ENCODE results near the gene CDH7.
A peak's percentile ranks its signal among the peaks of the same experiment; 100 is the strongest.

The CDH7 gene

DNA sequence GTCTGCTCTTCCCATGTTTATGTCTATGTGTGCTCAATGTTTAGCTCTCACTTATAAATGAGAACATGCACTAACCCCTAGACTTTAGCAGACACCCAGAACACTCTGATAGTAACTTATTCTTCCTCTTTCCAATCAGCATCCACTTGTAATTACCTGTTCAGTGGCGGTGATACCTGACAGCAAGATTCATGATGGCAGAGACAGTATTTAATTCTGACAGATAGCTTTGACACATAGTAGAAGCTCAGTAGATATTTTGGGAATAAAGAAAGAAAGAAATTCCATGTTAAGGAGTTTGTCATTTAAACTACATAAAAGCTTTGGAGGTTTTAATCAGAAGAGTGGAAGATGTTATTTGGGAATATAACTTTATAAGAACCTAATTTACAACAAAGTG, 171.3 kb downstream of the CDH7 start:
- no peak overlapping the region for H3K4me3 ChIP-seq (replicated peaks; ENCODE audit: low read depth, low read length)
- no peak for DNase-seq (ENCODE audit: extremely low read depth, low read depth)
- no peak for TF ChIP-seq CTCF (IDR thresholded peaks at IDR 0.05; ENCODE audit: low read depth, low read length, missing control alignments)

- TF ChIP-seq CTCF (IDR thresholded peaks at IDR 0.05; ENCODE audit: low read depth, low read length, missing control alignments), result no peak
- no peak for DNase-seq (ENCODE audit: extremely low read depth, low read depth)
- H3K4me3 ChIP-seq (replicated peaks; ENCODE audit: low read depth, low read length), result no peak overlapping the region
Observed at GRCh38 chr18:65924904-65925303, 174.1 kb downstream of the CDH7 start.

DNA sequence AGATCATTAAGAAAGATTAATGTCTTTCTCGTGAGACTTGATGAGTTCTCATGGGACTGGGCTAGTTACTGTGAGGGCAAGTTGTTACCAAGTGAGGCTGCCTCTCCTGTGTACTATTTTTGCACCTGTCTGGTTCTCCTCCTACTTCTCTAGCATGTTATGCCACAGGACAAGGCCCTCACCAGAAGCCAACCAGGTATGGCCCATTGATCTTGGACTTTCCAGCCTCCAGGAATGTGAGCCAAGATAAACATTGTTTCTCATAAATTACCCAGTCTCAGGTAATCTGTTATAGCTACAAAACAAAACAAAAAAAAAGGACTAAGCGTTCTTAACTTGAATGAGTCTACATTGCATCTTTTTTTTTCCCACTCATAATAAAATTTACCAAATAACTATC, 184.1 kb downstream of the CDH7 start:
- no peak overlapping the region for H3K4me3 ChIP-seq (replicated peaks; ENCODE audit: low read depth, low read length)
- no peak for TF ChIP-seq CTCF (IDR thresholded peaks at IDR 0.05; ENCODE audit: low read depth, low read length, missing control alignments)
- DNase-seq (ENCODE audit: extremely low read depth, low read depth), result no peak

- DNase-seq (ENCODE audit: extremely low read depth, low read depth), result no peak
- no peak overlapping the region for H3K4me3 ChIP-seq (replicated peaks; ENCODE audit: low read depth, low read length)
- no peak for TF ChIP-seq CTCF (IDR thresholded peaks at IDR 0.05; ENCODE audit: low read depth, low read length, missing control alignments)
Observed at GRCh38 chr18:65936678-65937077, 185.9 kb downstream of the CDH7 start.

DNA sequence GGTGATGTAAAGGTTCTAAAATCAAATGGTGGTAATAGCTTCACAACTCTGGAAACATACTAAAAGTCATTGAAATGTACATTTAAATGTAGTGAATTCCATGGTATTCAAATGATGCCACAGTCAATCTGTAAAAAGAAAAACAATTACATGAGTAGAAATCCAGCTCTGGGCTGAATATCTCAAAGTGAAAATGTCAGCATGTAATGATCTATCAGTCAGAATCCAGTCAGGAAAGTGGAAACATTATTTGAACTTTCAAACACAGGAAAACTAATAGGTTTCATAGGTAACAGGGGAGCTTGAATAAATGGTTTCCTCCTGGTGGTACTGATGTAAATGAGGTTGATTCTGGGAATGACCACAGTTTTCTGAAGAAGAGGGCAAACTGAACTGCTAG, 186.4 kb downstream of the CDH7 start:
- TF ChIP-seq CTCF (IDR thresholded peaks at IDR 0.05; ENCODE audit: low read depth, low read length, missing control alignments), result no peak
- no peak overlapping the region for H3K4me3 ChIP-seq (replicated peaks; ENCODE audit: low read depth, low read length)
- DNase-seq (ENCODE audit: extremely low read depth, low read depth), result no peak

DNA sequence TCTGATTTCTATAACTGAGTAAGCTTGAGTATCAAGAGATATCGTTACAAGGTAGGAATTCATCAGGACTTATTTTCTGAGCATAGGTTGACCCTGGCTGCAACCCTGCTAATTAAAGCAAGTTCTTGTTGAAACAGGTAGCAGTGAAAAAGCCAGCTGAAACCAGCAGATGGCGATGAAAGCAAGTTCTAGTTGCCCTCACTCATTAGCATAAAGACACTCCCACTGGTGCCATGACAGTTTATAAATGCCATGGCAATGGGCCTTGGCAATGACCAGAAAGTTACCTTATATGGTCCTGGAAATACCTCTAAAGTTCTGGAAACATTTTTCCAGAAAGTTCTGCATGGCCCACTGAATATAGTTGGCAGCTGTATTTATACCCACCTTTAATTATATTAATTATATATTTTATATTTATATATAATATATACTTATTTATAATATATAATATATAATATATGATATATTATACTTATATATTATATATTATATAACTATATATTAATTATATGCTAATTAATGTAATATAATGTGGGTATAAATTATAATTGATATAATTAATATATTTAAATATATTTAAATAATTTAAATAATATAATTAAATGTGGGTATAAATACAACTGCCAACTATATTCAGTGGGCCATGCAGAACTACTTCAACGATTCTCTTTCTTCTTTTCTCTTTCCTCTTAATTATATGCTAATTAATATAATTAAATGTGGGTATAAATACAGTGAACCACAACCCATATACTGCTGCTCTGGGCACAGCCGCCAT, 188.0 kb downstream of the CDH7 start:
- TF ChIP-seq CTCF (IDR thresholded peaks at IDR 0.05; ENCODE audit: low read depth, low read length, missing control alignments), result no peak
- no peak overlapping the region for H3K4me3 ChIP-seq (replicated peaks; ENCODE audit: low read depth, low read length)
- DNase-seq (ENCODE audit: extremely low read depth, low read depth), result peak; percentile 0

All from HFF-Myc (cell line).